GM21390 (cell line): ENCODE measurements around the gene PPP3CA.

Experiments used
- ATAC-seq: cut with Tn5 transposase; IDR thresholded peaks from one replicate; pipeline ENCODE4 v1.9.1; 2021; ENCODE audit not compliant: unreplicated experiment

PPP3CA gene

DNA sequence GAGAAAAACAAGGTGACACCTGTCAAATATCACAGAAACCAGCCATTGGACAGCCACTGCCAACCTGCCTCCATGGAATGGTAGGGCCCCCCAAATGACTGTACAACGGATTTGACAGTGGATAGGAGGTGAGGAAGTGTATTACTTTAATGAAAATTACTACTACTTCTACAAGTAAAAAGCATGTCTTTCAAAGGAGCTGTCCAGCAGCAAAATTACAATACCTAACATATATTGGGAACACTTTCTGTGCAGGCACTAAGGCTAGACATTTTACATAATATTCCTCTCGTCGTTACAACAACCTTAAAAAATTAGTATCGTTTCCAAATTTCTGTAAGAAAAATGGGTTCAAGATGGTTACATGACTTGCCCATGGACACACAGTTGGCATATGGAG lies 14.9 kb downstream of the PPP3CA start:
- ATAC-seq, result no peak

- ATAC-seq, result no peak
These were observed 16.3 kb downstream of the PPP3CA start for GRCh38 chr4:101331017-101331416.

- ATAC-seq, result no peak
These were observed 17.7 kb downstream of the PPP3CA start for GRCh38 chr4:101329592-101329991.

DNA sequence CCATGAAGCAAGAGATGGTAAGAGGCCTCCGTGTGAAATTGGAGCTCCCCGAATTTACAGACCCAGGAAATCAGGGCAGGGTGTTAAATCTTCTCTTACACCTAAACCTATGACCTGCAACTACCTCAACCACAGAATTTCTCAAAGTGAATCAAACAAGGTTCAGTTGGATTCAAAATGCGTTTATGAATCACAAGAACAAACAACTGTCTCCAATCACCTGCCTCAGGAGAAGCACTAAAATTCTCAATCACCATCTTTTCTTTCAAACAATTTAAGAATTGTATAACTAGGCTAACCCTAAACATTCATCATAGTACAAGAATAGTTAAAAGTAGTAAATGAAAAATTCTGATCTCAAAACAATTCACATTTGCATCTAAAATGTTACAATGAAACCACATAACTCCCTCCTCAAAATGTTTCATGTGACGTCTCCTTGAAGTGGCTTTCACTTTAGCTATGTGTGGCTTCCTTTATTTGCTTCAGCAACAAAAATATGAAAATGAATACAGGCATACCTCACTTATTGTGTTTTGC lies 19.2 kb downstream of the PPP3CA start:
- peak; percentile 87 for ATAC-seq

DNA sequence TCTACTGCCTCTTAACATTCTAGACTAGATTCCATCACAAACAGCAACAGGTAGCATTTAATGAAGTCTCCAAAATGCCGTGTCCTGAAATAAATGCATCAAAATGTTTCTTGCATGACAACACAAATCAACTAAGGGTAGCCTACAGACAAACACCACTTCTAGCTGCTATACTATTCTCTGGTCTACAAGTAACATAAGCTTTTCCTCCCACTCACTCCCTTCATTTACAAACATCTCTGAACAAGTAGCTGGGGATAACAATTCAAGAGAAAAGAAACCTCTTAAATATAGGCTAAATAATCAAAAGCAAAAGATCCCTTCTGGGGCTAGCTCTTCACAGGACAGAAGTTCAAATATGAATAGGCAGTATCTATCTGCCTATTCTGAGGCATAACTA lies 20.8 kb downstream of the PPP3CA start:
- ATAC-seq, result no peak

GRCh38 chr4:101322743-101323142 lies 24.6 kb downstream of the PPP3CA start:
- ATAC-seq, result no peak

DNA sequence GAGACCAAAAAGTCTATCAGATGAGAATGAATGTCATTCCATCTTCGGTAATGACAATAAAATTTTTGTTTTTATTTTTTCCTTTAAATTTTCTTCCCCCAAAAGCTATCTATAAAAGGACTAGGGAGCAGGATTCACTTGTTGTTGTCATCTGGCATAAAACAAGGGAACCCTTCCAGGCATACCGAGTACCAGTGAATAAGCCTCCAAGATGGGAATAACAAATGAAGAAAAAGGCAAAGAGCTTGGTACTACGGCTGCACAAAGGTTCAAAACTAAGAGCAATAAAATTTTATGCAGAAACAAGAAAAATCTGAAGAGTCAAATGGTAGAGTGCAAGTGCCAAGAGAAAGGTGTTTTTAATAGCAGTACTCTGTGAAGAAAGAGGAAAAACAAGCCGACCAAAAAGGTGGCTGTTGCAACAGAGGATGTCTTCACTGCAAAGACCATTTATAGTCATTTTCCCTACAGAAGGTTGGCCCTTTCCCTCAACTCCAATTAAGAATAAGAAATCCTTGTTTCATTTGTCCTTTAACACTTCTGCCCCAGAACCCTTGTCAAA lies 25.8 kb downstream of the PPP3CA start:
- no peak for ATAC-seq

- no peak for ATAC-seq
These were observed 31.5 kb downstream of the PPP3CA start for GRCh38 chr4:101315786-101316185.

GRCh38 chr4:101315041-101315440 lies 32.3 kb downstream of the PPP3CA start:
- ATAC-seq, result no peak

GRCh38 chr4:101309925-101310324 lies 37.4 kb downstream of the PPP3CA start:
- no peak for ATAC-seq

GRCh38 chr4:101307899-101308298 lies 39.4 kb downstream of the PPP3CA start:
- no peak for ATAC-seq

GRCh38 chr4:101306764-101307615 lies 40.3 kb downstream of the PPP3CA start:
- peak; percentile 8 for ATAC-seq

DNA sequence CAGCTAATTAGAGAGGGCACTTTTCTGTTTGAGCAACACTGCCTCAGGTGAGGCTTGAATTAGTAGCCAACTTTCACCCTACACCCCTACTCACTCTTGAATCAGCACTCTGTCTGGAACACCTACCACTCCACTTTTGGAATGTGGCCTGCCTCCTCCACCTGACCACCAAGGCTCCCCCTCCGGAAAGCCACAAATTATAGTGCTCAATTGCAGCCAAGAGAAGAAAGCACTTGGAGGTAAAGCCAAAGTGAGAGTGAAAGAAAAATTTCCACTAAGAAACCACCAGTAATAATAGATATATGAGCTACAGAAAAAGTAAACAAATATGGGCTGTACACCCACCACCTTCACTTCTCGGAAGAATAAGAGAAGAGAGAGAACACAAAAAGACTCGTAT lies 41.1 kb downstream of the PPP3CA start:
- peak; percentile 79 for ATAC-seq

DNA sequence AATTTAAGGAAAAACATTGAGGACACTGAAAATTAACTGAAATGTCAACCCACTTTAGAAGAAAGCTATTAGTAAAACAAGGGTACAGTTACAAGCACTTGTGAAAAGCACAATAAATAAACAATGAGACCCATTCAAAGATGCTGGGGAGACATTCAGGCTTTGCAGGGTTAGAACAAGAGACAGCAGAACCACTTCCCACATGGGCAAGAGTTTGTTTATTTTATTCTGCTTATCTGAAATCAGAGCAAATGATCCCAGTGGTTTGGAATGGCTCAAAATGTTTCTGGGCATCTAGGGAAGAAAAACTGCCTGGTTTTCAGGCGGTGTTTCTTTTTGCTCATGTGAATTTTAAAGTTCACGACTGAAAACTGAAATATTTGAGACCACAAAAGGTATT lies 42.4 kb downstream of the PPP3CA start:
- ATAC-seq, result no peak

DNA sequence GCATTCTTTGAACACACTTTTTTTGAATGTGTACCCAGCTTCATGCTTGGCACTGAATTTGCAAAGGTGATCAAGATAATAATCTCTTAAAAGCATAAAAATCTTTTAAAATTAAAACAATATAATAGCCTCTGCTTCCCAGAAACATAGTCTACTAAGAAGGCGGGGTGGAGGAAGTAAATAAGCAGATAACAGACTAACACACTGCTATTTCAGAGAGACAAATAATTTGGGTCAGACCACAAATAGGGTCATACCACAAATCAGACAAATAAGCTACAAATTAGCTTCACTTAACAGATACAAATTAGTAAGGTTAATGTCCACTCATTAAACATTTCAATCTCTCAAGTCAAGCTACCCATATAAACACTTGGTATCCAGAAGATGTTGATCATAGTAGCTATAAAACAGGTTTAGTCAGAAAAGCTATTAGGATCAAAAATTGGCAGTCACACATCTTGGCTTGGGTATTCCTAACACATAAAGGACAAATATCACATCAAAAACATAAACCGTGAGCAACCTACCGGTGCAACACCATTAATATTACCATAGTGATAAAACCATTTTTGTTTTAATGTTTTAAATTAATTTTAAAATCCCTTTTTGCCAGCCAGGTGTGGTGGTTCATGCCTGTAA lies 47.3 kb downstream of the PPP3CA start:
- no peak for ATAC-seq

- ATAC-seq, result no peak
These were observed 48.3 kb downstream of the PPP3CA start for GRCh38 chr4:101299021-101299420.

DNA sequence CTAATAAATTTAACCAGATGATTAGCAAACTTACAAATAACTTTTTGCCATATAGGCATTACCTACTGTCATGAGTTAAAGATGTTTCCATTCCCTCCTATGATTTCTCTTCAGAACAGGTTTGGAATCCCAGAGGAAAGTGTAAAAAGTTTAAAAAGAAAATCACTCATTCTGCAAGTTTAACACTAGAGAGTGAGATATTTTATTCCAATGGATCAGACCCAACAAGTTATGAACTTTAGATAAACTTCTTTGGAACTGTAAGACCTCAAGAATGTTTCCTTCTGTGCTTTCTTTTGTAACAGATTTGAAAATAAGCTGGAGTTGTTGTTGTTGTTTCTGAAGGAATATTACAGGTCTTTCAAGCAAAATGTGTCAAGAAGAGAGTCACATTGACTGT lies 51.6 kb downstream of the PPP3CA start:
- no peak for ATAC-seq

GRCh38 chr4:101294597-101294996 lies 52.7 kb downstream of the PPP3CA start:
- ATAC-seq, result no peak

- no peak for ATAC-seq
These were observed 54.4 kb downstream of the PPP3CA start for GRCh38 chr4:101292901-101293300.

DNA sequence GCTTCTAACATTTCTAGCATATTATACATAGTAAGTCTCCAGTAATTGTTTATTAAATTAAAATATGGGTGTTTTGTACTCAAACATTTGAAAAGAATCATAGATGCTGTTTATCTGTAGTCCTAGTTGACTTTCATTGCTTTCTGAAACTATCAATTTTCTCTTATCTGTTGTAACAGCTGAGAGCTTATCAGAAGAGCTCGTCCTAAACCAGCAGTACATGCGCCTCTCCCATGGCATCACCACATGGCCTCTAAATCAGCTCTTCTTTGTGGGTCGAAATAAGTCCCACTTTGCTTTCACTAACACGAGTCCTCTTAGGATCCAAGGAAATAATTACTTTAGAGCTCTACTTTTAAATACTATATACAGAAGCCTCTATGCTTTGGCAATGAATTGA lies 55.1 kb downstream of the PPP3CA start:
- ATAC-seq, result no peak

DNA sequence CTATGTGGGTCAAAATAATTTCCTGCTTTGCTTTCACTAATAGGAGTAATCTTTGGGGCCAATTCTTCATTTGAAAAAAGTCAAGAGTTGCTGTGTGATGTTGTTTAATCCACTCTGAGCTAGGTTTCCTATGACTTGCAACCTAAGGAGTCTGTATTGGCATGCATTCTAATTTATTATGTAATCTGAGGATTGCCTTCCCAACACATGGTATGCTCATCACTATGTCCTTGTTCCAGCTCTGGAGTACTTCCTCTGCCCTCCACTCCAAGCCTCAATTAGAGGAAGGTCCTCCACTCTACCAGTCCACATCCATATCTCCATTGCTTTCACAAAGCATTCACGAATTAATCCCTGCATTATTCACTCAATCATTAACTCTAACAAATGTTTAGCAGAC lies 56.1 kb downstream of the PPP3CA start:
- ATAC-seq, result no peak

DNA sequence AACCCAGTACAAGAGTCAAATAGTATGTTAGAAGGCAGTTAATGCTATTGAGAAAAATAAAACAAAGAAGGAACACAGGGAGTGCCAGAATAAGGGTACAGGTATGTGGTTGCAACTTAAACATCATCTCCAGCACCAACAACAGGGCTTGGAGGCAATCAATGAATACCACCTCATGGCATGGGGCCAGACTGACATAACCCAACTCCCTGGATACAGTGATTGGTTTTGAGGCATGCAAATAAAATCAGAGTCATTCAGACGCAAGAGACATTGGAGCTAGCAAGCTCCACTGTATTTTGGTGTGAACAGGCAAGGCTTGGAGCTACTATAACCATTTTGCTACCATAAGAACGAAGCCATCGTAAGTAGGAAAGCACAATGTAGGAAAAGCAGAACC lies 56.7 kb downstream of the PPP3CA start:
- no peak for ATAC-seq
